HepG2 (cell line): Measurements from ENCODE around the gene MTHFD1L. TPM values are rescaled to one million over a fixed set of nuclear protein-coding genes. Genes with fewer than 3 reads are reported as not detected.

ENCODE experiments used
- ATAC-seq: fragments of 200-7000 bp; cut with Tn5 transposase; 3 replicates; pipeline ENCODE4 v1.9.1; 2020; ENCODE audit warnings: mild to moderate bottlenecking, moderate library complexity
- BruUV-seq: library from RNA; stranded (reverse); fragments of 400-500 nt; replicated peaks from 2 replicates; lab custom pipeline; 2021; lab: Mats Ljungman, UMichigan
- CTCF ChIA-PET: fragments of 300-600 bp; formaldehyde crosslinking; extraction: SDS; loops from one replicate; lab custom pipeline; 2021; ENCODE audit warnings: low total read pairs, inconsistent platforms, low intra/inter-chr PET ratio; lab: Yijun Ruan, JAX
- POLR2A ChIA-PET: fragments of 350-600 bp; sonication (Branson Sonifier 250); formaldehyde crosslinking; loops from one replicate; lab custom pipeline; 2020; ENCODE audit warnings: antibody characterized with exemption, inconsistent platforms; lab: Yijun Ruan, JAX
- DNase-seq: peaks from one replicate; pipeline ENCODE4 v3.0.0-alpha.2; 2015; ENCODE audit warnings: low spot score
- FAIRE-seq: peaks from 3 replicates; lab custom pipeline; 2011; peaks lifted over from hg19 to GRCh38; lab: Jason Lieb, UNC
- H2AFZ ChIP-seq: one replicate; pipeline ENCODE4 v1.6.1; 2011; ENCODE audit warnings: low read length, inconsistent platforms
- H3K27ac ChIP-seq: fragments of 300-600 bp; 3 replicates; pipeline ENCODE4 v1.8.0; 2011; ENCODE audit warnings: mixed run types, mild to moderate bottlenecking, mixed read lengths, low read length, inconsistent platforms; ENCODE audit not compliant: insufficient read depth; ENCODE audit errors: extremely low read length
- H3K27me3 ChIP-seq, 2 experiments: fragments of 200-600 bp in 1 of 2; 2 replicates in 1 of 2; 3 replicates in 1 of 2; pipeline versions ENCODE4 v1.6.0 to v1.8.0; 2011; ENCODE audit warnings: low read length in 2 of 2, mild to moderate bottlenecking in 2 of 2, moderate library complexity in 2 of 2, inconsistent platforms in 1 of 2; ENCODE audit not compliant: insufficient read depth in 2 of 2, control insufficient read depth in 1 of 2
- H3K36me3 ChIP-seq, 2 experiments: fragments of 200-600 bp in 1 of 2; replicated peaks in 1 of 2; 2 replicates in 1 of 2; 3 replicates in 1 of 2; pipeline versions ENCODE4 v1.5.1 to v1.8.0; 2011; ENCODE audit warnings: low read length in 2 of 2, inconsistent platforms in 1 of 2; ENCODE audit not compliant: insufficient read depth in 2 of 2, control insufficient read depth in 1 of 2
- H3K4me1 ChIP-seq: 2 replicates; pipeline ENCODE4 v1.5.1; 2012; ENCODE audit warnings: low read length, inconsistent platforms; ENCODE audit not compliant: insufficient read depth
- H3K4me2 ChIP-seq: 2 replicates; pipeline ENCODE4 v1.6.0; 2011; ENCODE audit warnings: low read depth, low read length, inconsistent platforms
- H3K4me3 ChIP-seq, 3 experiments: fragments of 200-600 bp in 1 of 3; sonication (generic), shearing (Covaris generic) in 1 of 3; replicated peaks in 1 of 3; 2 replicates each; pipeline ENCODE4 v1.5.1; 2011 to 2016; ENCODE audit warnings: low read length in 3 of 3, inconsistent platforms in 2 of 3, low read depth in 2 of 3, mild to moderate bottlenecking in 2 of 3, control low read depth in 1 of 3, mixed read lengths in 1 of 3; ENCODE audit not compliant: insufficient read depth in 1 of 3
- H3K79me2 ChIP-seq: one replicate; pipeline ENCODE4 v1.6.1; 2011; ENCODE audit warnings: low read length, inconsistent platforms; ENCODE audit not compliant: insufficient read depth
- H3K9ac ChIP-seq: 2 replicates; pipeline ENCODE4 v1.6.0; 2011; ENCODE audit warnings: mild to moderate bottlenecking, low read depth, low read length, inconsistent platforms; ENCODE audit not compliant: insufficient read depth
- H3K9me3 ChIP-seq: 2 replicates; pipeline ENCODE4 v1.5.1; 2012; ENCODE audit warnings: mild to moderate bottlenecking, low read length
- H4K20me1 ChIP-seq: 2 replicates; pipeline ENCODE4 v1.6.0; 2011; ENCODE audit warnings: inconsistent platforms, mild to moderate bottlenecking, low read length, moderate library complexity; ENCODE audit not compliant: insufficient read depth
- AKAP8 ChIP-seq: sonication (generic); formaldehyde crosslinking; IDR thresholded peaks from 2 replicates; pipeline ENCODE4 v1.5.1; 2020; ENCODE audit warnings: mild to moderate bottlenecking, missing genetic modification reagents
- CCDC6 ChIP-seq: sonication (generic); formaldehyde crosslinking; IDR thresholded peaks from 2 replicates; pipeline ENCODE4 v1.8.1; 2022; ENCODE audit warnings: mild to moderate bottlenecking, missing genetic modification reagents, moderate library complexity
- HMG20B ChIP-seq: conservative IDR thresholded peaks from 2 replicates; pipeline ENCODE4 v1.6.1; 2016; ENCODE audit warnings: missing genetic modification reagents, missing compliant biosample characterization
- HNRNPUL1 ChIP-seq: fragments of 200-400 bp; formaldehyde crosslinking; IDR thresholded peaks from 2 replicates; pipeline ENCODE4 v1.6.1; 2017; ENCODE audit warnings: low read depth, mild to moderate bottlenecking, low read length, moderate library complexity
- PHB2 ChIP-seq: fragments of 450-650 bp; IDR thresholded peaks from 2 replicates; pipeline ENCODE4 v1.6.1; 2018; ENCODE audit not compliant: partially characterized antibody
- SCMH1 ChIP-seq: sonication (generic); formaldehyde crosslinking; IDR thresholded peaks from 2 replicates; pipeline ENCODE4 v1.9.0; 2021; ENCODE audit warnings: missing genetic modification reagents, mild to moderate bottlenecking, borderline replicate concordance
- SETDB1 ChIP-seq: sonication (generic); formaldehyde crosslinking; IDR thresholded peaks from 2 replicates; pipeline ENCODE4 v1.5.1; 2020; ENCODE audit warnings: missing genetic modification reagents, mild to moderate bottlenecking, borderline replicate concordance
- SOX5 ChIP-seq: IDR thresholded peaks from 2 replicates; pipeline ENCODE4 v1.6.1; 2016; ENCODE audit warnings: borderline replicate concordance
- TARDBP ChIP-seq: sonication (generic); formaldehyde crosslinking; IDR thresholded peaks from 2 replicates; pipeline ENCODE4 v1.8.0; 2022; ENCODE audit warnings: mild to moderate bottlenecking, missing genetic modification reagents
- ZKSCAN1 ChIP-seq: fragments of 150-350 bp; IDR thresholded peaks from 2 replicates; pipeline ENCODE4 v1.6.1; 2014; ENCODE audit warnings: low read length
- ZNF234 ChIP-seq: sonication (generic); formaldehyde crosslinking; conservative IDR thresholded peaks from 2 replicates; pipeline ENCODE4 v1.5.1; 2020; ENCODE audit warnings: mild to moderate bottlenecking, missing genetic modification reagents
- ZNF263 ChIP-seq: sonication (generic); formaldehyde crosslinking; IDR thresholded peaks from 2 replicates; pipeline ENCODE4 v1.4.0; 2020; ENCODE audit warnings: missing genetic modification reagents
- ZNF496 ChIP-seq: sonication (generic); formaldehyde crosslinking; IDR thresholded peaks from 2 replicates; pipeline ENCODE4 v1.8.1; 2023; ENCODE audit warnings: mild to moderate bottlenecking, moderate library complexity, missing genetic modification reagents; ENCODE audit not compliant: insufficient replicate concordance
- ZNF513 ChIP-seq: sonication (generic); formaldehyde crosslinking; conservative IDR thresholded peaks from 2 replicates; pipeline ENCODE4 v1.5.0; 2020; ENCODE audit warnings: missing genetic modification reagents
- ZNF564 ChIP-seq: sonication (generic); formaldehyde crosslinking; IDR thresholded peaks from 2 replicates; pipeline ENCODE4 v1.8.1; 2023; ENCODE audit warnings: mild to moderate bottlenecking, missing genetic modification reagents
- ZSCAN29 ChIP-seq: sonication (generic); formaldehyde crosslinking; conservative IDR thresholded peaks from 2 replicates; pipeline ENCODE4 v1.4.0; 2020; ENCODE audit warnings: mild to moderate bottlenecking, missing genetic modification reagents
- WGBS: methylation state at CpG from one replicate; pipeline ENCODE4 v1.1.6; 2017; ENCODE audit warnings: low lambda C conversion rate; 5-methylcytosine and 5-hydroxymethylcytosine counted together
- in situ Hi-C: cut with HindIII; loops from 2 replicates; pipeline ENCODE4 v1.10.0; 2017; ENCODE audit warnings: low pct_unique_long_range_greater_than_20kb; ENCODE audit not compliant: extremely low pct_ligation_motif_present
- intact Hi-C: fragments of 100-400 bp; cut with micrococcal nuclease; formaldehyde crosslinking; loops from one replicate; pipeline ENCODE4 v1.10.0; 2022; ENCODE audit not compliant: unreplicated experiment
- polyA plus RNA-seq, 8 experiments: library from polyadenylated mRNA; depleted of rRNA in 3 of 8; stranded (reverse) in 7 of 8; unstranded in 1 of 8; fragments of >200 nt; fragmentation: Illumina TruSeq in 4 of 8; extraction: Trizol in 4 of 8; gene quantifications; 2 replicates each; pipeline versions ENCODE4 v1.2.1 to v1.2.3, GENCODE V29; 2011 to 2016; ENCODE audit warnings: low read depth in 4 of 8, missing spikeins in 1 of 8, mixed read lengths in 1 of 8; ENCODE audit not compliant: insufficient read depth in 1 of 8
- total RNA-seq, 5 experiments: library from RNA; depleted of rRNA; stranded (reverse); fragments of >200 nt; fragmentation: Illumina TruSeq; extraction: Trizol; gene quantifications; 2 replicates each; pipeline ENCODE4 v1.2.3, GENCODE V29; 2016; ENCODE audit warnings: low read depth in 1 of 5

MTHFD1L gene
- total and polyA plus RNA-seq, 2 of the 13 experiments (the other 11 are each of a cell fraction or from before 2014, with no cell fraction given), result 24.0 to 39.6 TPM

DNA sequence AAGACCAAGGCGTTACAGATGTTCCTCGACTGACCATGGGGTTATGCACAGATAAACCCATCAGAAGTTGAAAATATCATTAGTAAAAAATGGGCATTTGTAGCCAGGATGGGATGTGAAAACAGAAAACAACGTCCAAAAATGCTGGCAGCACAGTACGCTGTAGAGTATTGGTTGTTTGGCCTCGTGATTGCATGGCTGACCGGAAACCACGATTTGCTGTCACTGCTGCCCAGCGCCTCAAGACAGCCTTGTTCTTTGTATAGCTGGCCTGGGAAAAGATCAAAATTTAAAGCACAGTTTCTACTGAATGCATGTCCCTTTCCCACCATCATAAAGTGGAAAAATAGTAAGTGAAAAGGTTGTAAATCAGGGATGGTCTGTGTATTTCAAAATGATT lies 41.9 kb downstream of the MTHFD1L start:
- in situ Hi-C loops, result no loop called here
- TF ChIP-seq TARDBP (CRISPR knock-in tag) (no peak), PHB2 (no peak), SCMH1 (CRISPR knock-in tag) (no peak), ZSCAN29 (no peak), ZNF513 (CRISPR knock-in tag) (no peak), ZNF234 (CRISPR knock-in tag) (no peak), AKAP8 (CRISPR knock-in tag) (no peak), CCDC6 (CRISPR knock-in tag) (no peak), SETDB1 (no peak), ZKSCAN1 (no peak), SOX5 (CRISPR knock-in tag) (no peak), ZNF496 (no peak), ZNF564 (no peak), HMG20B (CRISPR knock-in tag) (no peak), ZNF263 (no peak), HNRNPUL1 (no peak)
- TF ChIP-seq, all 625 proteins: peak for 0
- ChIA-PET CTCF (no interaction called here), POLR2A (no interaction called here)
- Histone ChIP-seq H3K27ac (no peak overlapping the region), H3K4me2 (no peak overlapping the region), H3K79me2 (no peaks in the 10 kb centered on the region), H2AFZ (no peak overlapping the region), H4K20me1 (no peaks in the 10 kb centered on the region), H3K27me3 (no peaks in the 10 kb centered on the region), H3K9ac (no peak overlapping the region), H3K4me1 (no peaks in the 10 kb centered on the region), H3K4me3 (no peak overlapping the region), H3K36me3 (peaks cover 15 to 45% of the 10 kb centered on the region in 2 experiments; a peak in 4 of 5 replicates), H3K9me3 (no peaks in the 10 kb centered on the region)
- intact Hi-C loops, result no loop called here
- FAIRE-seq, result no peak
- no peak for ATAC-seq
- no peak for DNase-seq
- BruUV-seq, result no TSS peak
- WGBS, result 97% methylated on average over 8 of the region's 8 CpGs
